Esophagus muscularis mucosa (tissue), 4 donors: Measurements from ENCODE around the gene CAMSAP1. TPM values are rescaled to one million over a fixed set of nuclear protein-coding genes. Genes with fewer than 3 reads are reported as not detected.

ENCODE experiments used
- DNase-seq: peaks from one replicate; pipeline ENCODE4 v3.0.0-alpha.2; 2017; ENCODE audit errors: extremely low spot score
- H3K27ac ChIP-seq, 4 donors: fragments of 200-600 bp; sonication (generic); replicated peaks in 1 of 4; 1 replicate in 3 of 4; 2 replicates in 1 of 4; pipeline ENCODE4 v1.5.1; 2016 to 2019; ENCODE audit warnings: mild to moderate bottlenecking in 1 of 4
- H3K27me3 ChIP-seq, 4 donors: fragments of 200-600 bp; sonication (generic); one replicate each; pipeline versions ENCODE4 v1.5.1 to v1.6.0; 2016 to 2019
- H3K36me3 ChIP-seq, 4 donors: fragments of 200-600 bp; sonication (generic); one replicate each; pipeline ENCODE4 v1.5.1; 2016 to 2019
- H3K4me1 ChIP-seq, 4 donors: fragments of 200-600 bp; sonication (generic); one replicate each; pipeline ENCODE4 v1.5.1; 2016 to 2019
- H3K4me3 ChIP-seq, 4 donors: fragments of 200-600 bp; sonication (generic); 1 replicate in 2 of 4; 2 replicates in 2 of 4; pipeline ENCODE4 v1.5.1; 2016 to 2019; ENCODE audit warnings: mild to moderate bottlenecking in 4 of 4, moderate library complexity in 1 of 4
- H3K9me3 ChIP-seq, 4 donors: fragments of 200-600 bp; sonication (generic); 1 replicate in 3 of 4; 2 replicates in 1 of 4; pipeline ENCODE4 v1.5.1; 2016 to 2019
- EP300 ChIP-seq: sonication (generic); formaldehyde crosslinking; IDR thresholded peaks from one replicate; pipeline ENCODE4 v1.6.1; 2017; ENCODE audit warnings: antibody characterized with exemption
- POLR2A ChIP-seq: fragments of 450-650 bp; IDR thresholded peaks from one replicate; pipeline ENCODE4 v1.6.1; 2017; ENCODE audit warnings: antibody characterized with exemption, moderate library complexity, mild to moderate bottlenecking, low read depth
- POLR2AphosphoS5 ChIP-seq, 2 donors: sonication (generic); formaldehyde crosslinking; IDR thresholded peaks; one replicate each; pipeline ENCODE4 v1.6.1; 2017; ENCODE audit warnings: antibody characterized with exemption in 2 of 2
- WGBS: methylation state at CpG from one replicate; pipeline ENCODE4 v1.1.5; 2018; 5-methylcytosine and 5-hydroxymethylcytosine counted together
- intact Hi-C: fragments of 100-400 bp; cut with DNase I; formaldehyde crosslinking; loops from one replicate; pipeline ENCODE4 v1.15.1; 2023
- total RNA-seq, 4 donors: library from RNA; depleted of rRNA; stranded (reverse); fragments of >200 nt; gene quantifications; one replicate each; pipeline versions ENCODE4 v1.1.0 to v1.2.1, GENCODE V29; 2016
- TF ChIP-seq, protein P1 (sequence below), 3 experiments: fragments of 200-600 bp in 2 of 3; fragments of 450-650 bp in 1 of 3; sonication (generic) in 2 of 3; IDR thresholded peaks; one replicate each; pipeline ENCODE4 v1.5.1; 2017 to 2019; ENCODE audit warnings: antibody characterized with exemption in 3 of 3, mild to moderate bottlenecking in 2 of 3, moderate library complexity in 1 of 3

Gene CAMSAP1
- total RNA-seq, 4 donors from 2014 or later = 21.0 to 52.7 (median 30.5) TPM

DNA sequence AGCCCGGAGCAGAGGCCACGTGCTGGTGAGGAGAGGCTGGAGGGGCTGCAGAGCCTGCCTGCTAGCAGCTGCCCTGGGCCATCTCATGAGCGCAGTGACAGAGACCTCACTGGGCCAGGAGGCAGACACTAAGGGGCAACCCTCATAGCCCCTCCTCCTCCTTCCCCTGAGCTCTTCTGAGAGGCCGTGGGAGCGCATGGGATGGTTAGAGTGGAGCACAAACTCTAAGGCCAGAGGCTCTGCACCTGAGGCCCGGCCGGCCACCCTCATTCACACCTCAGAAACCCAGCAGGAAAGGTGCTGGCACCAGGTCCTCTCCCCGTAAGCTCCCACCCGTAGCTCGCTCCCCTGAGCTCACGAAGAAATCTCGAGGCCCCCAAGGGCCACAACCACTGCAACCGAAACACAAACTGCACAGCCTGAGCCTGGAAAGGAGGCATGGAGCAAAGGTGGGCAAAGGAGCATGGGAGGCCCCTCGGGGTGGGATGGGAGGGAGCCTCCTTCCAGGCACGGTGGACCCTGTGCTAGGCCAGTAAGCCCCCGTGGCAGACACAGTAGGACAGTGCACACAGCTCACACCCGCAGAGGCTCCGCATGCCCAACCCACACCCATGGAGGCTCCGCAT is 17.7 kb downstream of the CAMSAP1 start:
- 89% methylated on average over 18 of the region's 19 CpGs for WGBS
- Histone ChIP-seq H3K4me1 (peaks cover 49 to 77% (median 70%) of the 10 kb centered on the region in 4 donors), H3K27me3 (no peaks in the 10 kb centered on the region), H3K4me3 (no peak overlapping the region), H3K36me3 (no peaks in the 10 kb centered on the region), H3K9me3 (no peaks in the 10 kb centered on the region), H3K27ac (no peak overlapping the region)
- DNase-seq = no peak
- TF ChIP-seq POLR2AphosphoS5 (IDR thresholded peaks at IDR 0.05) (no peak), EP300 (no peak), POLR2A (no peak)
- TF ChIP-seq, protein P1, sequence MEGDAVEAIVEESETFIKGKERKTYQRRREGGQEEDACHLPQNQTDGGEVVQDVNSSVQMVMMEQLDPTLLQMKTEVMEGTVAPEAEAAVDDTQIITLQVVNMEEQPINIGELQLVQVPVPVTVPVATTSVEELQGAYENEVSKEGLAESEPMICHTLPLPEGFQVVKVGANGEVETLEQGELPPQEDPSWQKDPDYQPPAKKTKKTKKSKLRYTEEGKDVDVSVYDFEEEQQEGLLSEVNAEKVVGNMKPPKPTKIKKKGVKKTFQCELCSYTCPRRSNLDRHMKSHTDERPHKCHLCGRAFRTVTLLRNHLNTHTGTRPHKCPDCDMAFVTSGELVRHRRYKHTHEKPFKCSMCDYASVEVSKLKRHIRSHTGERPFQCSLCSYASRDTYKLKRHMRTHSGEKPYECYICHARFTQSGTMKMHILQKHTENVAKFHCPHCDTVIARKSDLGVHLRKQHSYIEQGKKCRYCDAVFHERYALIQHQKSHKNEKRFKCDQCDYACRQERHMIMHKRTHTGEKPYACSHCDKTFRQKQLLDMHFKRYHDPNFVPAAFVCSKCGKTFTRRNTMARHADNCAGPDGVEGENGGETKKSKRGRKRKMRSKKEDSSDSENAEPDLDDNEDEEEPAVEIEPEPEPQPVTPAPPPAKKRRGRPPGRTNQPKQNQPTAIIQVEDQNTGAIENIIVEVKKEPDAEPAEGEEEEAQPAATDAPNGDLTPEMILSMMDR (IDR thresholded peaks at IDR 0.05) = no peak
- intact Hi-C loops = no loop called here

DNA sequence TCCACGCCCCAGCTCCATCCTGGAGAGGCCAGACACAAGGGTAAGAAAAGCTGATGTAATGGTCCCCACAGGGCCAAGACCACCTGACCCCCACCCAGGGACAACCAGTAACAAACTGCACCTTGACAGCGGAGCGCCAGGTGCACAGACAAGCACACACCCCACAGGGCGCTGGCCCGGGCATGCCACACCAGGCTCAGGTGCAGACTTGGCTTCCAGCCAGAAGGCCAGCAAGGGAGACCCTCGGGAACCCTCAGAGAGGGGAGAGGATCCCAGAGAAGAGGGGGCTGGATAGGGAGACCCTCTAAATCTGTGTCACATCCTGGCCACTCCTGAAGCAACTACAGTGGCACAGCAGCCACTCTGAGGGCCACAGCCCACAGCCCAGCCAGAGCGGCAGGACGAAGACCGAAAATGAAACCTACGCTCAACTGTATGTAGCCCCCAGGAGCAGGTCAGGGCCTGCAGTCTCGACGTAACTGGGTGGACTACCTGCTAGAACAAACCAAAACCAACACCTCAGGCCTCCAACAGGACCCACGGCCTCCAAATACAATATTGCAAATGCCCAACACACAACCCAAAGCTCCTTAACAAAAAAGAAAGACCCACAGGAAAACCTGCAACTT is 18.5 kb downstream of the CAMSAP1 start:
- DNase-seq = no peak
- Histone ChIP-seq H3K36me3 (no peaks in the 10 kb centered on the region), H3K4me1 (peaks cover 49 to 85% (median 76%) of the 10 kb centered on the region in 4 donors), H3K4me3 (no peak overlapping the region), H3K9me3 (no peaks in the 10 kb centered on the region), H3K27ac (no peak overlapping the region), H3K27me3 (no peaks in the 10 kb centered on the region)
- TF ChIP-seq POLR2A (no peak), EP300 (no peak), POLR2AphosphoS5 (IDR thresholded peaks at IDR 0.05) (no peak)
- TF ChIP-seq, protein P1 (IDR thresholded peaks at IDR 0.05) = no peak
- intact Hi-C loops = no loop called here
- 94% methylated on average over 11 of the region's 13 CpGs for WGBS

DNA sequence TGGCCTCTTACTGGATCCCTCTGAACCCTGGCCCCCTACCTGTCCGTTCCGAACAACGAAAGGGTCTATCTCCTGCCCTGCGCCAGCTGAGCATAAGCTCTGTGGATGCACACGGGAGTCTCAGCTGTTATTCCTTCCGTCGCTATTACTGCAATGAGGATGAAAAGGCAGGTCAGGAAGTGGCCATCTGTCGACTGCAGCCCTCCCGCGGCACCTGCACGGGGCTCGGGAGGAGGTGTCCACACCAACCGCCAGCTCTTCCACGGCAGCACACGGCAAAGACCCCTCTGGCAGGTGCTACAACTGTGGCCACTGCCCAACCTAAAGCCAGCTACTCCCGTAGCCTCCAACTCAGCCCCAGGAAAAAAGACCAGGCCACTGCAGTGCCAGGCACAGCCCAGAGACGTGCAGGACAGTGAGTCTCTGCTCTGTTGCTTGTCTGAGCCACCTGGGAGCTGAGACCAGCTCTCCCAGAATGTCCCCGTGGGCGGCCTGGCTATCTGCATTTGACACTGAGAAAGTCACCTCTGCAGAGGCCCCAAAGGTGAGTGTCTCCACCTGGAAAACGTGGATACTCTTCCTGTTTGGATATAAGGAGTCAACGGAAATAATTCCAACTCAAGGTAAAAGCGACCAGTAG is 19.1 kb downstream of the CAMSAP1 start:
- H3K4me3 ChIP-seq = no peak overlapping the region
- no peaks in the 10 kb centered on the region for H3K27me3 ChIP-seq
- H3K9me3 ChIP-seq = no peaks in the 10 kb centered on the region
- WGBS = 94% methylated on average over 20 of the region's 22 CpGs
- H3K36me3 ChIP-seq = no peaks in the 10 kb centered on the region
- H3K27ac ChIP-seq = no peak overlapping the region
- H3K4me1 ChIP-seq = peaks cover 49 to 85% (median 79%) of the 10 kb centered on the region in 4 donors
- TF ChIP-seq POLR2AphosphoS5 (IDR thresholded peaks at IDR 0.05) (no peak), EP300 (no peak)
- intact Hi-C loops = no loop called here
- no peak for DNase-seq

DNA sequence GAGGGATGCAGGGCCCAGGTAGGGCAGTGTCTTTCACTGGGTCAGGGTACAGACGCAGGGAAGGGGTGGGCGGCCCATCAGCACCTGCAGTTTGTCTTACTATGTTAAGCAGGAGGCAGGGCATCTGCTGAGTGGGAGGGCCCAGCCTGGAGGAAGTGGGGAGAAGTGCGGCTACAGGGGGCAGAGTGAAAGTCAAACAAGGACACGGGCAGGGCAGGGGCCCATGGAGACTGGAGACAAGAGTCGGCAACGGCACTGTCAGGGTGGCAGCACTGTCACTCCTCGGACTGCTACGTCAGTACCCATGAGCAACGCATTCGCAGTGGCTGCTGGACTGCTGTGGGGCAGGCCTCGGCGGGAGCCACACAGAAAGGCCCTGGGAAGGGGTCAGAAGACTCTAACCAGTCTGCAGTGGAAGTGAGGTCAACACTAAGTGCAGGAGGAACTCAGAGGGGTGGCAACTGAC is 19.7 kb downstream of the CAMSAP1 start:
- 57% methylated on average over 12 of the region's 12 CpGs for WGBS
- Histone ChIP-seq H3K36me3 (peaks cover 0 to 2% (median under 1%) of the 10 kb centered on the region in 4 donors), H3K9me3 (no peaks in the 10 kb centered on the region), H3K27me3 (no peaks in the 10 kb centered on the region), H3K27ac (peak overlapping the region in 1 of 4 donors; percentile 3), H3K4me1 (peaks cover 49 to 84% (median 79%) of the 10 kb centered on the region in 4 donors), H3K4me3 (no peak overlapping the region)
- no peak for DNase-seq
- TF ChIP-seq POLR2AphosphoS5 (IDR thresholded peaks at IDR 0.05) = no peak
- TF ChIP-seq, protein P1 (IDR thresholded peaks at IDR 0.05) = no peak
- TF ChIP-seq POLR2A = no peak
- TF ChIP-seq EP300 = no peak
- intact Hi-C loops = no loop called here

DNA sequence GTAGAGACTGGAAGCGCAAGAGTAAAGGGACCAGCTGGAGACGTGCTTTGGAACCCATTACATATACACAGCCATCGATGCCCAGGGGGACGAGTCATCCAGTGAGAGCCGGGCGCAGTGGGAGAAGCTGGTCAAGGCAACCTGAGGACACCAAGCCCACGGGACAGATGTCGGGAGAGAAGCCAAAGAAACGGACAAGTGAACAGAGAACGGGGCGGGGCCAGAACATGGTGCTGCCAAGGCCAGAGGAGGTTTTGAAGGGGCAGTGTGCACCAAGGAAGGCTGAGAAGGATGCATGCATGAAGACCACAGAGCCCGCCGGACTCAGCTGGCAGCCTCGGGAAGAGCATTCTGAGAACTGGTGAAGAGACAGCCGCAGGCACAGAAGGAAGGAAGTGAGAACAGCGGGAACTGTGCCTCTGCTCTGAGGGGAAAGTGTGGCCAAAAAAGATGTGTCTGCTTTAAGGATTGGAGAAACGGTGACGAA is 20.3 kb downstream of the CAMSAP1 start:
- TF ChIP-seq POLR2AphosphoS5 (IDR thresholded peaks at IDR 0.05) (no peak), EP300 (no peak), POLR2A (no peak)
- TF ChIP-seq, protein P1 (IDR thresholded peaks at IDR 0.05) = no peak
- WGBS = 61% methylated on average over 18 of the region's 18 CpGs
- peaks cover 49 to 84% (median 79%) of the 10 kb centered on the region in 4 donors for H3K4me1 ChIP-seq
- no peak for DNase-seq
- peaks cover 0 to 7% (median 4%) of the 10 kb centered on the region in 4 donors for H3K36me3 ChIP-seq
- intact Hi-C loops = no loop called here
- peak overlapping the region in 1 of 4 donors; percentile 3 for H3K27ac ChIP-seq
- H3K27me3 ChIP-seq = no peaks in the 10 kb centered on the region
- H3K9me3 ChIP-seq = no peaks in the 10 kb centered on the region
- no peak overlapping the region for H3K4me3 ChIP-seq
